ENCODE results near the gene GBE1. TPM values are rescaled to one million over a fixed set of nuclear protein-coding genes. Genes with fewer than 3 reads are reported as not detected.

Gene GBE1
- total RNA-seq, 2 donors from 2014 or later, result 60.1 to 67.1 TPM

- H3K9me3 ChIP-seq, result peaks cover 3% of the 10 kb centered on the region
- no peak for ATAC-seq (ENCODE audit: insufficient number of reproducible peaks, low FRiP score, low read depth)
- H3K27me3 ChIP-seq (replicated peaks; ENCODE audit: insufficient read depth), result no peaks in the 10 kb centered on the region
- no peak overlapping the region for H3K4me3 ChIP-seq
- H3K36me3 ChIP-seq, result no peaks in the 10 kb centered on the region
- no peak overlapping the region for H3K27ac ChIP-seq
- peaks cover 0 to 9% of the 10 kb centered on the region in 2 donors for H3K4me1 ChIP-seq (ENCODE audit: control insufficient read depth in 1 of 2, low read depth in 2 of 2)
- DNase-seq (ENCODE audit: low spot score), result no peak
- TF ChIP-seq CTCF (IDR thresholded peaks at IDR 0.05), result no peak
Measured at GRCh38 chr3:81452418-81452817, 309.0 kb downstream of the GBE1 start.

- Histone ChIP-seq H3K4me1 (ENCODE audit: control insufficient read depth in 1 of 2, low read depth in 2 of 2) (peaks cover 0 to 9% of the 10 kb centered on the region in 2 donors), H3K4me3 (no peak overlapping the region)
- no peak for DNase-seq (ENCODE audit: low spot score)
Measured at GRCh38 chr3:81451611-81452010, 309.8 kb downstream of the GBE1 start.

GRCh38 chr3:81451140-81451539, 310.3 kb downstream of the GBE1 start:
- ATAC-seq (ENCODE audit: insufficient number of reproducible peaks, low FRiP score, low read depth) (no peak), DNase-seq (ENCODE audit: low spot score) (no peak)
- no peaks in the 10 kb centered on the region for H3K36me3 ChIP-seq
- H3K27ac ChIP-seq, result no peak overlapping the region
- H3K4me1 ChIP-seq (ENCODE audit: control insufficient read depth in 1 of 2, low read depth in 2 of 2), result peaks cover 0 to 9% of the 10 kb centered on the region in 2 donors
- TF ChIP-seq CTCF (IDR thresholded peaks at IDR 0.05), result no peak
- H3K27me3 ChIP-seq (replicated peaks; ENCODE audit: insufficient read depth), result no peaks in the 10 kb centered on the region
- H3K9me3 ChIP-seq, result peaks cover 3% of the 10 kb centered on the region
- H3K4me3 ChIP-seq, result no peak overlapping the region

More at GRCh38 chr3:81451611-81452010, 309.8 kb downstream of the GBE1 start:
- no peaks in the 10 kb centered on the region for H3K27me3 ChIP-seq (replicated peaks; ENCODE audit: insufficient read depth)
- peaks cover 3% of the 10 kb centered on the region for H3K9me3 ChIP-seq
- H3K27ac ChIP-seq, result no peak overlapping the region
- ATAC-seq (ENCODE audit: insufficient number of reproducible peaks, low FRiP score, low read depth), result no peak
- TF ChIP-seq CTCF (IDR thresholded peaks at IDR 0.05), result no peak
- no peaks in the 10 kb centered on the region for H3K36me3 ChIP-seq

- Histone ChIP-seq H3K4me3 (no peak overlapping the region), H3K9me3 (no peaks in the 10 kb centered on the region), H3K27me3 (replicated peaks; ENCODE audit: insufficient read depth) (no peaks in the 10 kb centered on the region), H3K27ac (no peak overlapping the region), H3K4me1 (ENCODE audit: control insufficient read depth in 1 of 2, low read depth in 2 of 2) (peaks cover 10 to 31% of the 10 kb centered on the region in 2 donors), H3K36me3 (no peaks in the 10 kb centered on the region)
- DNase-seq (ENCODE audit: low spot score) (no peak), ATAC-seq (ENCODE audit: insufficient number of reproducible peaks, low FRiP score, low read depth) (no peak)
- no peak for TF ChIP-seq CTCF (IDR thresholded peaks at IDR 0.05)
Measured at GRCh38 chr3:81446806-81447205, 314.6 kb downstream of the GBE1 start.

GRCh38 chr3:81445712-81446111, 315.7 kb downstream of the GBE1 start:
- no peak overlapping the region for H3K27ac ChIP-seq
- DNase-seq (ENCODE audit: low spot score) (no peak), ATAC-seq (ENCODE audit: insufficient number of reproducible peaks, low FRiP score, low read depth) (no peak)
- H3K9me3 ChIP-seq, result no peaks in the 10 kb centered on the region
- no peak overlapping the region for H3K4me3 ChIP-seq
- TF ChIP-seq CTCF (IDR thresholded peaks at IDR 0.05), result no peak
- peaks cover 10 to 23% of the 10 kb centered on the region in 2 donors for H3K4me1 ChIP-seq (ENCODE audit: control insufficient read depth in 1 of 2, low read depth in 2 of 2)
- H3K36me3 ChIP-seq, result no peaks in the 10 kb centered on the region
- no peaks in the 10 kb centered on the region for H3K27me3 ChIP-seq (replicated peaks; ENCODE audit: insufficient read depth)
